Globus pallidus (tissue), 1 donor: ENCODE measurements around the gene CFH.
"Not testable (repeated sequence)": the region's sequence is repeated elsewhere in the genome, so short reads cannot be mapped to it uniquely, and the experiment has no call there.

Experiments used
- DNase-seq: peaks from one replicate; pipeline ENCODE4 v3.0.0-alpha.2; 2015; ENCODE audit warnings: low spot score

CFH gene

DNA sequence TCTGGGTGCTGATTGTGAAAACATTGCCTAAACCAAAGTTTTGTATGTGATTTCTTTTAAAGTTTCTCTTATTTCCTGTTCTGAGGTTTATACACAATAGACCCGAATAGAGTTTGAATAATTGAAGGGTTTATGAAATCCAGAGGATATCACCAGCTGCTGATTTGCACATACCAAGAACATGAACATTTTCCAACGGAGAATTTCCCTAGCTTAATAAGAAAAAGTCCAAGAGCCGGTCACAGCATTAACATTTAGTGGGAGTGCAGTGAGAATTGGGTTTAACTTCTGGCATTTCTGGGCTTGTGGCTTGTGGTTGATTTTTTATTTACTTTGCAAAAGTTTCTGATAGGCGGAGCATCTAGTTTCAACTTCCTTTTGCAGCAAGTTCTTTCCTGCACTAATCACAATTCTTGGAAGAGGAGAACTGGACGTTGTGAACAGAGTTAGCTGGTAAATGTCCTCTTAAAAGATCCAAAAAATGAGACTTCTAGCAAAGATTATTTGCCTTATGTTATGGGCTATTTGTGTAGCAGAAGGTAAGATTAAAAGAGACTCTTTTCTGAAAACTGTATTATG, at the start of gene CFH:
TSS of gene CFH (plus strand) at position 407 of the 579 bp plus-strand sequence. CDS start at position 482, 75 bp downstream.
- DNase-seq: no peak

DNA sequence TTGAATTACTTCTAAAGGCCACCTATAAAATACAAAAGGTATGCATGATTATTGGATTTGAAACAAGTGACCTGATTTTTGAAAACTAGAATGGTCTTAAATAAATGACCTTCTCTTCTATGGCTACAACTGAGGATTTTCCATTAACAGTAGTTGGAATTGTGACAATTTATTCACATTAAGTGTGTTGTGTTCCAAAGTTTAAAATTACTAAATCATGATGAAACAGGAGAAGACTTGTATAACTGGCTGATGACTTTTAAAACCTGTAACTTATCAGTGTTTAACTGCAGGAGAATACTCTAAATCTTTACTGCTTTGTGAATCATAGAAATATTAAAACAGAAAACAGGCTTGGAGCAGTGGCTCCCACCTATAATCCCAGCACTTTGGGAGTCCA, 48.2 kb upstream of the CFH start:
- no peak for DNase-seq

DNA sequence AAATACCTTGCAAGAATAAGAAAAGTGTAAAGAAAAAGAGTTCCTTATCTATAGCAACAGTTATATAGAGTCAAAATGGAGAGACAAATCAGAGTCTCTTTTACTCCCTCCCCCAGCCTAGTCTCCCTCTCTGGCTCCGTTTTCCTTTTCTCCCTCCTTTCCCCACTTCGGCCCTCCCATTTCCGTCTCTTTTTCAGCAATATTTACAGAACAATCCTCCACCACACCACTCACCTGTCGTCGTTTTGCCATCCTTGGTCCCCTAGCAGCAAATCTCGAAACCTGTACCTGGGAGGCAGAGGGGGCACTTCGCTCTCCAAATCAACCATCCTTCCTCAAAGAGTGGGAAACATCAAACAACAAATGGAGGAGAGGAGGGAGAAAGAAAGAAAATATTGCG, 43.9 kb upstream of the CFH start:
- DNase-seq: no peak

DNA sequence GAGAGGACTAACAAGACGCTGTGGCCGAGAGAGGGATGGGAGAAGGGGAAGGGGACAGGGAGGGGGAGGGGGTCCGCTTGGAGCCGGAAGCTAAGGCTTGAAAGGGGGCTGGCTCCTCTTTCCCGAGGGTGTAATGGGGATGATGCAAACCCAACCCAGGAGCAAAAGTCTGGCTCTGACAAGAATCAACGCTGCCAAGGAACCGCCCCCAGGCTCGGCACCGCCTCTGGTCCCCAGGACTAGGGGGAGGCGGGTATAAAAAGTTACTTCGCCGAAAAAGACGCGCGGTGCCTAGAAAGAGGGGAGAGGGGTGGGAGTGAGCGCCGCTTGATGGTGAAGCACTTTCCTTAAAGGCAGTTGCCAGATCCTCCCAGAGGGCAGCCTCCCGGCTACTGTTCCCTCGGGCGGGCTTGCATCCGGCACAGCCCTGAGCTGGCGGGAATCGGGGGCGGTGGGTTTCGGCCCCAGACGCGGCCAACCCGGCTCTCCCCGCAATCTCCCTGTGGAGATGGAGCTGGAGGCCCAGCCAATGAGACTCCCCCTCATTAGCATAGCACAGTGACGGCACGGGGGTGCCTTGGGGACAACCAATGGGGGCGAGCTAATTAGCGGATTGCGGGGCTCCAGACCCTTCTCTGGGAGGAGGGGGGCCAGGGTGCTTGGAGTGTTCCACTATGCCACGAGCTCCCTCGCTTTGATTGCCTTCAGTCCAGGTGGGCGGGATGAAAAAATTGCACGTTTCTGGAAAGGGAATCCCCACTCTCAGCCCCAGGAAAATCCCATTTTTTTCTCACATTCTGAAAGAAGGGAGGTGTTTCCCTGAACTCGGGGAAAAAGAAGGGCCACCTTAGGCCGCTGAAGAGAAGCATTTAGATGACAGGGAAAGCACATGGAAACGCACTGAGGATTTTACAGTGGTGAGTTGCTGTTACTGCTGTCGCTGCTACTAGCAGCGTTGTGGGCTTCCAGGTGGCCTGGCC, 43.2 kb upstream of the CFH start, which contains the start of gene KCNT2:
TSS of gene KCNT2 (minus strand) at position 51 of the 980 bp plus-strand sequence. CDS start 131 bp downstream, outside the sequence.
- peak; percentile 7 for DNase-seq

DNA sequence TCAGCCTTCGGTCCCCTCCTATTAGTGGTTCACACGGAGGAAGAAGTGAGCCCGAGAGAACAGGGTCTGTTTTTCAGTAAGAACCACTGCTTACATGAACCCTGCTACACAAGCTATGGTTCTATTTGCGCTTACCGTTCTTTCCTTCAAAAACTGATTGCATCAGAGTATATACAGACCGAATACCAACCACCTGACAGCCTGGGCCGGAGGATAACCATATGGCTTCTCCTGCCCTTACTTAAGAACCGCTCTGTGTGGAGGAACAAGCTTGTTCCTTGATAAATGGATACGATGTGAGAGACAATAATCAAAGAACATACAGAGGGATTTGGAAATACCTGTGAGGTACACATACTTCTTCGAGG, 42.5 kb upstream of the CFH start:
- DNase-seq: no peak

DNA sequence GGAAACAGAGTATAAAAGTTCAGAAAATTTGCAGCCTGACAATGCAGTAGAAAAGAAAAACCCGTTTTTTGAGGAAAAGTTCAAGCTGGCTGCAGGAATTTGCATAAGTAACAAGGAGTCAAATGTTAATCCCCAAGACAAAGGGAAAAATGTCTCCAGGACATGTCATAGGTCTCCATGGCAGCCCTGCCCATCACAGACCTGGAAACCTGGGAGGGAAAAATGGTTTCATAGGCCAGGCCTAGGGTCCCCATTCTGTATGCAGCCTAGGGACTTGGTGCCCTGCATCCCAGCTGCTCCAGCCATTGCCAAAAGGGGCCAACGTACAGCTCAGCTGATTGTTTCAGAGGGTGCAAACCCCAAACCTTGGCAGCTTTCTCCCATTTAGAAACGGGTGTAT, 40.0 kb upstream of the CFH start:
- no peak for DNase-seq

DNA sequence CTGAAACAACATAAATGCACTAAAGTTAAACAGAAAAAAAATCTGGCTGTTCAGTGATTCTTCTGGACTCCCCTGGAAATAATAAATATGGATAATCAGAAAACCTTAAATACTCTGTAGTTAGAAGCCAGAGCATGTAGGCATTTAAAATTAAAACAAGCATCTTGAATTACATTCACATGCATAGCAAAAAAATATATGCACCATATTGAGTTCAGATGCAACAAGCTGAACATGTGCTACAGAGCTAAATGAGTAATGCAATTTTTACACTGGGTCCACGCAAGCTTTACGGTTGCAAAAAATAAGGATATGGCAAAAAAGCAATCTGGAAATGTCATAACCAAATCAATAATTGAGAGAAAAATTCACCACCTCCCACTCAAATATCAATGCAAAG, 32.1 kb upstream of the CFH start:
- no peak for DNase-seq

DNA sequence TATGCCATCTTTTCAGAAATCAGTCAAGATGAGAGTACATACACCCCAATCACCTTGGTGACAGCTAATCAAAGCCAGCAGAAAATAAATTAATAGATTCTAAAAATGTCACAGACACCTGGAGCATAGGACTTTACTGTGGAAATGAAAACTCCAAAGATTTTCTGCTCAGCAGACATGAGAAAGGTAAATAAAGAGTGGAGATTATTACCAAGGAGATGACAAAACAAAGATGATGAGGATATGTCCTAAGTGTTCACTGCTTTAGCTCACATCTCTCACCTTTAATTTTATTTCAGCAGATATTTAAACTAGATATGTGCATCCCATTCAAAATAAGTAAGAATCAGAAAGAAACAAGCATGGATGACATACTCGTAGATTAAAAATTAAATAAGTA, 28.8 kb upstream of the CFH start:
- no peak for DNase-seq

DNA sequence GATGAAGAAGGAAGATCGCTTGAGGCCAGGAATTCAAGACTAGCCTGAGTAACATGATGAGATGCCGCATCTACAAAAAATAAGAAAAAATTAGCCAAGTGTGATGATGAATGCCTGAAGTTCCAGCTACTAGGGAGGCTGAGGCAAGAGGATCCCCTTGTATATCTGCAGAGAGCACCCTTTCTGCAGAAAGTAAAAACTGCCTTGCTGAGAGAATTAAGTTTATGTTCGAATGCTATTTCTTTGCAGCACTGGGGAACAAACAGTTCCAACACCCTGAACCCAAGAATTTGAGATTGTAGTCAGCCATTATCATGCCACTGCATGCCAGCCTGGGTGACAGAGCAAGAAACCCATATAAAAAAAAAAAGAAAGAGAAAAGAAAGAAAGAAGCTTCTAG, 23.0 kb upstream of the CFH start:
- no peak for DNase-seq

DNA sequence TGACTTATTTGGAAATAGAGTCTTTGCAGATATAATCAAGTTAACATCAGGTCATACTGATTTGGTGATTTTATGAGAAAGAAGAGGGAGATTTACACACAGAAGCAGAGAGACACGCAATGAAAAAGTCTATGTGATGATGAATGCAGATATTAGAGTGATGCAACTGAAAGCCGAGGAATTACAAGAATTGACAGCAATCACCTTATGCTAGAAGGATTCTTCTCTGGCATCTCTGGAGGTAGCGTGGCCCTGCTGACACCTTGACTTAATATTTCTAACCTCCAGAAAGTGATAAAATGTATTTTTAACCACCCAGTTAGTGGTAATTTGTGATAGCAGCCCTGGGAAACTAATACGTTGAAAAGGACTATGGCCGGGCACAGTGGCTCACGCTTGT, 14.2 kb upstream of the CFH start:
- no peak for DNase-seq

DNA sequence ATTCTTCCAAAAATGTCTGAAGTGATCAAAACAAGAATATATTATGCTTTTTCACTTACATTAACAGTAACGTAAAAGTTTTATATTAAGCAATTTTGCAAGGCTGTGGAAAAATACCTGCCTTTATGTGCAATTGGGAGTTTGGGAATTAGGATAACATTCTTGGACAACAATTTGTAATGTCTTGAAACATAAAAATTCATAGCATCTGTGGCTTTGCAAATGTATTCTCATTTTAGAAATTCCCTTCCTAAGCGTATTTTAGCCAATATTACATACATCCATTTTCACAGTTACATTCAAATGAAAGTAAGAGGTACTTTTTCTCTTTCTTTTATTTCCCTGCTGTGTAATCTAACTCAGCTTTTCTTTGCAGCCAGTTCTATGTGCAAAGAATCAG, 13.4 kb upstream of the CFH start:
- DNase-seq: no peak

DNA sequence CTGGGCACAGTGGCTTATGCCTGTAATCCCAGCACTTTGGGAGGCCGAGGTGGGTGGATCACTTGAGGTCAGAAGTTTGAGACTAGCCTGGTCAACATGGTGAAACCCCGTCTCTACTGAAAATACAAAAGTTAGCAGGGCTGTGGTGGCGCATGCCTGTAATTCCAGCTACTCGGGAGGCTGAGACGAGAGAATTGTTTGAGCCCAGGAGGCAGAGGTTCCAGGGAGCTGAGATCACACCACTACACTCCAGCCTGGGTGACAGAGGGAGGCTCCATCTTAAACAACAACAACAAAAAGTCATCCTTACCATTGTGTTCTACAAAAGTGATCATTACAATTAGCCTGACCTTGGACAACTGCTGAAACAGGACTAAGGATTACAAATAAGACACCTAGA, 12.6 kb upstream of the CFH start:
- not testable (repeated sequence) for DNase-seq

DNA sequence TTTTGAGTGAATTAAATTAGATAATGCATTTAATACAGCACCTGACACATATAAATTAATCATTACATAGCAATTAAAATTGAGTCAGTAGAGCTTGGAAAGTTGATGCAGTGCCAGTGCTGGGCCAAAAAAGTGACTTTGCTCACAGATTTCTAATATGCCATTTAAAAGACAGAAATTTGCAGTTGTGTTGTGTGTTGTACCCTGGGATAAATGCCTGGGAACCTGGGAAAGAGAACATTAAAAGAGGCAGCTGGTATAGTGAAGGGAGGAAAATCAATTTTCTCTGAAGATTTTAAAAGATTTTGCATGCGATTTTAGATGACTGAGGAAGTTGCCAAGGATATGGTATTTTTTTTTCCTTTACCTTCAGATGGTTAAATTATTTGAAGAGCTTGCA, 10.9 kb upstream of the CFH start:
- no peak for DNase-seq

DNA sequence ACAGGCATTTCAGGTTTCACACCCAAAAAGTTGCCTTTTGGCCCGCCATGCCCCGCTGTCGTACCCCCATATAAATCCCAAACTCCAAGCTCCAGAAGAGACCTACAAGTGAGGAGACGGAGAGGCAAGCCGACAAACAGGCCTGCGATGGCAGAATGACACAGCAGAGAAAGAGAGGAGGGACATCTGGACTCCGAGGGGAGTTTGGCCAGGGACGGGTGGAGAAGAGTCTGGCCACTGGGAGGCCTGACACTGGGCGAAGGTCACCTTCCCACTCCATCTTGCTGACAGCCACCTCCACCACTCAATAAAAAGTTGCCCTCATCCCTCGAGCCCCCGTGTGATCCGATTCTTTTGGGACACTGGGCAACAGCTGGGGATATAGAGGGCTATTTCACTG, 1.9 kb upstream of the CFH start:
- DNase-seq: no peak

DNA sequence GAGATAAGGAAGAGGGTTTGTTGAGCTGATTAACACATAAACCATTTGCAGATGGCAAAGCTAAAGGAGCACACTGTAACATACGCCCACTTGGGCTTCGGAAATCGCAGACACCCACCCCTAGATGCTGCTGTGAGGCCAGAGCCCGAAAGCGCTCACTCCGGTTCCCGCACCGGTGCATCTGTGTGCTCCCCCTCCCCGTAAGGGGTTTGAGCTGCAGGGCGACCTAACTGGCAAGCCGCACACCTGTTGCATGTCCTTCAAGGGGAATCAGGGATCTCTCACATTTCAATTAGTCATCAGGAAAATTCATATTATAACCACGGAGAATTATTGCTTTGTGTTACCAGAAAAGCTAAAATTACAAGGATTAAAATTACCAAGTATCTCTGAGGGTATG, 1.4 kb upstream of the CFH start:
- DNase-seq: no peak

DNA sequence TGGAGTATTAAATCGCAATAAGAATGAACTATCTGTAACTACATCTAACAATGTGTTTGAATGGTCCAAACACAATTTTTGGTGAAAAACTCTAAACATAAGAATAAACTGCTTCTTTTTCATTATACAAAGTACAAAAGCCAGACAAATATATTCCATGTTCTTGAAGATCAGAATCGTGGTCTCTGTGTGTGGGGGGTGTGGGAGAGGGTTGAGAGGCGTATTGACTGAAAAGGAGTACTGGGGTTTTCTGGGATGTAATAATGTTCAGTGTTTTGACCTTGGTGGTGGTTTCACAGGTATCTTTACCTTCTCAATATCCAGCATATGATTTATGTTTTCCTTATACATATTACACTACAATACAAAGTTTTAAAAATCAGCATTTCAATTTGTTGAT, 764 bp upstream of the CFH start:
- DNase-seq: no peak

DNA sequence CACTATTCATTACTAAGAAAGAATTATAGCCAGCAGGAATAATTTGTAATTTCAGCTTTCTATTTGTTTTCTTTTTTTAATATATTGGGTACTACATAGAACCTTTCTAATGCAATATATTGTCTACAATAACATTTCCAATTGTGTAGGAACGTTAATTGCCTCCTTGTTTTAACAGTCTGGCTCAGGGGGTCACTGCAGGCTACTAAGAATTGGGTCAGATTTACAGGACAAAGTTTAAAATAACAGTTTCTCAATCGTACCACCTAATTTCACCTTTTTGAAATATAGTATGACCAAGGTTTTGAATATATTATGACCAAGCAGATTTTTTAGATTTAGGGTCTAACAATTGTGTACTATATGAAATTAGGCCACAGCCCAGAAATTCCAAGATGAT, 2.4 kb downstream of the CFH start:
- no peak for DNase-seq

DNA sequence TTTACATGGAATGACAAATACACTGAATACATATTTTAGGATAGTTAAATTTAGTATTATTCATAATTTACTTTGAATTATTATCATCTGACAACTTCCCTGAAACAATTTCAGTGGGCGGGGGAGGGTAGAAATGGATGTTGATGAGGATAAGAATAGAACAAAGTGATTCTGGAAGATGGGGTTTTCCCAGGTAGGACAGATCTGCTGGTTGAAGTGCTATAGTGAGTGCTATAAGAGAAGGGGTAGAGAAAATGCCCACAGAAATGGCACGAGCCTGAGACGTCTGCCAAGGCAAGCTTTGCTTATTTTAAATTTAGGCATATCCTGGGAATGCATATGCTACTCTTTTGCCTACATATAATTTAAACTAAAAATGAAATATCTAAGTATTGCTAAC, 3.2 kb downstream of the CFH start:
- DNase-seq: no peak

DNA sequence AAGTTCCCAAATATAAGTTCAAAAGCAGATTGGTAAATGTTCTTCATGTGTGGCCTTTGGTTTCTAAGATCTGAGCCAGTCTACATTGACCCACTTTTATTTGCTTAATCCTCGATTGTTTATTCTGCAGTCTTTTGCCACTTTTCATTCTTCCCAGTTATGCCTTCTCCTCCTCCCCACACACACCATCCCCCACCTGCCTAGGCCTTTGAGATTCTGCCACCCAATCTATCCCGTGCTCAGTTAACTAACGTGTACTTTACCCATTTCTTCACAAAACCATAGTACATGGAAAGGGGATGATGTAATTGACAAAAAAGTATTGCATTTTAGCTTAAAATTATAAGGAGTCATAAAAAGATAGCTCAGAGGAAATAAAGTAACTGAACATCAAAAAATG, 3.7 kb downstream of the CFH start:
- DNase-seq: no peak

DNA sequence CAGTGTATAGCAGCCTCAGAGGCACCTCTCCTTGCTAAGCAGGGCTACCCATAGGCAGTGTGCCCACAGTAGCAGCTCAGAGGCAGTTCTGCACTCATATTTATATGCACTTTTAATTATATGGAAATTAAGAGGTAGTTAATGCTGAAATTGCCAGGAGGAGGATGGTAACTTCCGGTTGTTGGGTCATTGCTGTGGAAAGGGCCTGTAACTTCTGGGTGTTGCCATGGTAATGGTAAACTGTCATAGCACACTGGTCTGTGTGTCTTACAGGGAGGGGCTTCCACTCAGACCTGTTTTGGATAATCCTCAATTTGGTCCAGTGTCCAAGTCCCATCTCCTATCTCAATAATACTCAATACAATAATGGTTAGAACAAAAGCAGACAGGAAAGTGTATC, 7.6 kb downstream of the CFH start:
- DNase-seq: no peak

DNA sequence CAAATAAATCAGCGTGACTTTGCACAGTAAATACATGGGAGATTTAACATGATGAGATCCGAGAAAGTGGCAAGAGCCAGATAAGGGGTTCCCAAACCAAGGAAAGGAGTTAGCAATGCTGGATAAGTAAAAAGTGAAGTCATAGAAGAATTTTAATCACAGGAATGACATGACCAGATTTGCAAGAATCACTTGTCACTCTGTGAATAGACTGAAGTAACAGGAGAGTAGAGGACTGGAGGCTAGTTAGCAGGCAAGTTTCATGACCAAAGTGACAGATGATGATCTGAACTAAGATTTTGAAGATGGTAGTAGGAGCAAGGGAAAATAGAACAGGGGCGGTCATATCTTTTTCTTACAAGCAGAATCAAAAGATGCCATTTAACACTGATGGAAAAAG, 8.4 kb downstream of the CFH start:
- DNase-seq: no peak

DNA sequence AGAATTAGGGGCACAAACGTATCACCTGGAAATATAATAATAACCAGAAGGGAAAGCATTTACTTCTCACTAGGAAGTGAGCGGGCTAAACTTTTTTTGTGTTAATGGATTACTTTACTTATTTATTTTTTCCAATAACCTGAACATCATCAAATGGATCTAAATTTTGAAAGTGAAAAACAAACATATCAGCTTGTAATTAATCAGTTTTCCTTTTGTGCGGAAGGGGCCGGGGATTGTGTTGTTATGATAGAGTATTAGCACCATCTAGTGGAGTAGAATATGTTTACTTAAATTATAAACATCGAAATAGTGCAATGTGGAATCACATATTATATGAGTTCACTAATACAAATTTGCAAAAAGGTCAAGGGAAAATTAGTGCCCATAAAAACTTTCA, 9.0 kb downstream of the CFH start:
- peak; percentile 24 for DNase-seq

DNA sequence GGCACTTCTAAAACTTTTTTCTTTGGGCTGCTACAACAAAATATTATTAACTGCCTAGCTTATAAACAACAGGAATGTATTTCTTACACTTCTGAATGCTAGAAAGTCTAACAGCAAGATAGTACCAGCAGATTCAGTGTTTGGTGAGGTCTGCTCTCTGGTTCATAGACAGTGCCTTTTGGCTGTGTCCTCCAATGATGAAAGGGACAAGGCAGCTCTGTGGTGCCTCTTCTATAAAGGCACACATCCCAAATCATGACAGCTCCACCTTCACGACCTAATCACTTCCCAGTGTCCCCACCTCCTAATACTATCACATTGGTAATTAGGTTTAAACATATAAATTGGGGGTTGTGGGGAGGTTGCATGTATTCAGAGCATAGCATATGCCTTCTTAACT, 9.5 kb downstream of the CFH start:
- DNase-seq: no peak

DNA sequence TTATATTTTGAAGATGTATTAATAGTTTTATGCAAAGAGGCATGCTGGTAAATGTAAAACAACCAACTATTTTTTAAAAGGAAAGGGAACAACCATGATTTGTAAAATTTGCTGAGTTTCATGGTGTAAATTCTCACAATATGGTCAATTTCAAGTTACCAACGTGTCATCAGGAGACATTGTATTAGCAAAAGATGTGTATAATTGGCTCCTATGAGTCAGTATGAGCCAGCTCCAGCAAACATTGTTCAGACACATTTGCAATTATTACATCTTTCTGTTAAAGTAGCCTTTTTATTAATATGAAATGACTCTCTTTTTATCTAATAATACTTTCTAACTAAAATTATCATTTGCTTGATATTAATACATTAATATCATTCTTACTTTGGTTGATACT, 15.3 kb downstream of the CFH start:
- DNase-seq: no peak
